Right ventricle myocardium superior (tissue), 1 donor: ENCODE data around the gene MINDY1. TPM values are rescaled to one million over a fixed set of nuclear protein-coding genes. Genes with fewer than 3 reads are reported as not detected.

Experiments used
- ATAC-seq: fragments of 200-7000 bp; cut with Tn5 transposase; one replicate; pipeline ENCODE4 v1.9.1; 2020; ENCODE audit warnings: mild to moderate bottlenecking; ENCODE audit not compliant: poor library complexity
- DNase-seq: peaks from one replicate; pipeline ENCODE4 v3.0.0-alpha.2; 2020
- intact Hi-C: fragments of 100-400 bp; cut with DNase I; formaldehyde crosslinking; loops from one replicate; pipeline ENCODE4 v1.11.2; 2022
- long read RNA-seq: library from polyadenylated mRNA; unstranded; transcript quantifications from one replicate; pipeline ENCODE4 v2.0.0, GENCODE V29; 2021
- total RNA-seq: library from RNA; stranded (reverse); fragmentation: NEBNext Ultra II Directional; extraction: Animal tissue kit (Norgen Biotek cat#: 25700); gene quantifications from one replicate; pipeline ENCODE4 v1.2.1, GENCODE V29; 2021
- donor health status: DM: no; HTN: yes; CAD: no; lungs with severe emphysema.

MINDY1 gene
- total RNA-seq, result 41.6 TPM
- long read RNA-seq, partial matches to known transcripts, result 40 of 61 reads
- long read RNA-seq, other reads (novel, unspliced or antisense), result 21 of 61 reads

- ATAC-seq (peak; percentile 76), DNase-seq (peak; percentile 72)
- intact Hi-C loops, result no loop called here
Measured at GRCh38 chr1:151006327-151007052, at the start of gene MINDY1. Gene MINDY1, minus strand, starts transcription at chr1:151006902. Its CDS starts 4,285 bp downstream, at chr1:151002617.

- intact Hi-C loops, result no loop called here
- DNase-seq (no peak), ATAC-seq (no peak)
Measured at GRCh38 chr1:151056149-151056548, 49.4 kb upstream of the MINDY1 start.

GRCh38 chr1:151055581-151055980 lies 48.9 kb upstream of the MINDY1 start:
- intact Hi-C loops, result no loop called here
- DNase-seq (no peak), ATAC-seq (no peak)

- ATAC-seq (no peak), DNase-seq (no peak)
- intact Hi-C loops, result no loop called here
Measured at GRCh38 chr1:151054971-151055547, 48.4 kb upstream of the MINDY1 start.

- intact Hi-C loops, result no loop called here
- DNase-seq (no peak), ATAC-seq (no peak)
Measured at GRCh38 chr1:151051356-151052009, 44.8 kb upstream of the MINDY1 start.

GRCh38 chr1:151050051-151050688 lies 43.5 kb upstream of the MINDY1 start:
- intact Hi-C loops, result no loop called here
- no peak for ATAC-seq
- no peak for DNase-seq

GRCh38 chr1:151049458-151049857 lies 42.8 kb upstream of the MINDY1 start:
- intact Hi-C loops, result no loop called here
- DNase-seq (no peak), ATAC-seq (no peak)

- DNase-seq, result no peak
- intact Hi-C loops, result no loop called here
- ATAC-seq, result no peak
Measured at GRCh38 chr1:151048645-151049032, 41.9 kb upstream of the MINDY1 start.

GRCh38 chr1:151047925-151048644 lies 41.4 kb upstream of the MINDY1 start:
- ATAC-seq (peak; percentile 83), DNase-seq (peak; percentile 82)
- intact Hi-C loops, result no loop called here

- peak; percentile 81 for DNase-seq
- peak; percentile 90 for ATAC-seq
- intact Hi-C loops, result no loop called here
Measured at GRCh38 chr1:151047591-151047924, 40.9 kb upstream of the MINDY1 start, which contains the start of gene C1orf56. Gene C1orf56, plus strand, starts transcription at chr1:151047751. Its CDS starts 97 bp downstream, at chr1:151047848.

GRCh38 chr1:151043163-151043562 lies 36.5 kb upstream of the MINDY1 start:
- DNase-seq (no peak), ATAC-seq (no peak)
- intact Hi-C loops, result no loop called here

- DNase-seq (no peak), ATAC-seq (no peak)
- intact Hi-C loops, result no loop called here
Measured at GRCh38 chr1:151039521-151039920, 32.8 kb upstream of the MINDY1 start.

- no peak for DNase-seq
- no peak for ATAC-seq
- intact Hi-C loops, result no loop called here
Measured at GRCh38 chr1:151037032-151037431, 30.3 kb upstream of the MINDY1 start.

GRCh38 chr1:151036356-151036755 lies 29.7 kb upstream of the MINDY1 start, which contains the start of gene BNIPL:
Gene BNIPL, plus strand, starts transcription at chr1:151036586. Its CDS starts 140 bp downstream, at chr1:151036726.
- no peak for DNase-seq
- intact Hi-C loops, result no loop called here
- no peak for ATAC-seq

GRCh38 chr1:151035167-151035566 lies 28.5 kb upstream of the MINDY1 start:
- DNase-seq (no peak), ATAC-seq (no peak)
- intact Hi-C loops, result no loop called here

GRCh38 chr1:151032164-151032563 lies 25.5 kb upstream of the MINDY1 start:
- DNase-seq (no peak), ATAC-seq (no peak)
- intact Hi-C loops, result no loop called here

GRCh38 chr1:151026460-151026859 lies 19.8 kb upstream of the MINDY1 start:
- DNase-seq (no peak), ATAC-seq (no peak)
- intact Hi-C loops, result no loop called here

GRCh38 chr1:151024540-151025146 lies 17.9 kb upstream of the MINDY1 start:
- DNase-seq, result peak; percentile 84
- intact Hi-C loops, result no loop called here
- ATAC-seq, result peak; percentile 75
